ENCODE data around the gene DOK4. TPM values are rescaled to one million over a fixed set of nuclear protein-coding genes. Genes with fewer than 3 reads are reported as not detected.

Gene DOK4
- total RNA-seq, result 43.5 and 47.9 TPM in 2 replicates

DNA sequence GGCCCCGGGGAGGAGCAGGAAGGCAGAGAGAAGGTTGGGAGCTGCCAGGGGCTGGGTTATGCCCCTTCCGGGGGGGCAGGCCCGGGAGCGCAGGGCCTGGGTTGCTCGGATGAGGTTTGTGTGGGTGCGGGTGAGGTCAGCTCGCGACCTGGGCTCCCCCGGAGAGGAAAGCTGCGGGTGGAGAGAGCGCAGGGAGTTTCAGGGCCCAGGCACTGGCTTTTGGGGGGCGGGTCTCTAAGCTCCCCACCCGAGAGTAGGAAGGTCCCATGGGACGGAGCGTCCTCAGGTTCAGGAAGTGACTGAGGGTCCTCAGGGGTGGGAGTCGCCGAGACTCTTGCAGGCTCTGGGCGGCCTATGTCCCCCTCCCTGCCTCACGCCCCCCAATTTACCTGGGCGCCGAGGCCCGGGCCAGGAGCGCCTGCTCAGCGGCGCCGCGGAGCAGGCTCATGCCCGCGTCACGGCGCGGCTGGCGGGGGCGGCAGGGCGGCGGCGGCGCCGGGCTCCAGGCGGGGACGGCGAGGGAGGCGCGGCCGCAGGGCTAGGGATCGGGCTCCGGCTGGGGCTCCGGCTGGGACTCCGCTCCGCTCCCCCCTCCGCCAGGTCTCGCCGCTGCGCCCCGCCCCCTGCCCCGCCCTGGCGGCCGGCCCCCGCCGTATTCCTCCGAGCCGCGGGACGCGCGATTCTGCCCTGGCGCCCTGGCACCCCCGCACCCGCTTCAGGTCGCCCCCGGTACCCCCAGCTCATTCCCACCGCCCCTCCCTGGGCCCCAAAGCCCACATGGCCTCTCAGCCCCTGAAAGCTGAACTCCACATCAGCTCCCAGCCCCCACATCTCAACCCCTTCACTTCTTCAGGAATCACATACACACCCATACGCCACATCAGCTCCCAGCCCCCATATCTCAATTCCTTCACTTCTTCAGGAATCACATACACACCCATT is at the start of gene DOK4:
Gene DOK4, minus strand, starts transcription at position 578 of the 942 bp plus-strand sequence. CDS start 6,986 bp downstream, outside the sequence.

DNA sequence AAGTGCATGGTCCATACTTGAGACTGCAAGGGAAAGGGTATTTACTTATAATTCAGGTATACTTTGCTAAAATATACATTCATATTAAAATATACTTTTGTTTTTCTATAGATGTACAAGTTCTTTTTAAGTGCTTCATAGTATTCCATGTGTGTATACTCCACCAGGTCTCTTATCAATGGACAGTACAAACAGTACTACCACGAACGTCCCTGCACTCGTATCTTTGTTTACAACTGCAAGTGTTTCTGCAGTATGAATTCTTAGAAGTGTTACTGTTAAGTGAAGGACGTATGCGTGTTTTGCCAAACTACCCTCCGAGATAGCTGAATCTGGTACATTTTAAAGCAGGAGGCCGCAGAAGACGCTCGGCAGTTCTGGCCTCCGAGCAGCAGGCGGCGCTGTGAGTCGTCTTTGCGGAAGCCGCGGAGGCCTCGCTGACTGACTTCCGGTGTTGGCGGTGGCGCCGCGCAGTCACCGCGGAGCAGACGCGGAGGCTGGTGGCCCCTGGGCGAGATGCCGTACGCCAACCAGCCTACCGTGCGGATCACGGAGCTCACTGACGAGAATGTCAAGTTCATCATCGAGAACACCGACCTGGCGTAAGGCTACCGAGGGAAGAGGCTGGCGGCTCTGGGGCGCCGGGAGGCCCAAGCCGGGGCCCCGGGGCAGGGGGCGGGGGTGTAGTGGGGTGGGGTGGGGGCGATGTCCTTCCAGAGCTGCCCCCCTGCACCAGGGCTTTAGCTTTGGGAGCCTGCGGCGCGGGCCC is 23.9 kb downstream of the DOK4 start, which contains the start of gene POLR2C:
Gene POLR2C, plus strand, starts transcription at position 471 of the 769 bp plus-strand sequence. Its CDS starts 46 bp downstream, at position 517.

DNA sequence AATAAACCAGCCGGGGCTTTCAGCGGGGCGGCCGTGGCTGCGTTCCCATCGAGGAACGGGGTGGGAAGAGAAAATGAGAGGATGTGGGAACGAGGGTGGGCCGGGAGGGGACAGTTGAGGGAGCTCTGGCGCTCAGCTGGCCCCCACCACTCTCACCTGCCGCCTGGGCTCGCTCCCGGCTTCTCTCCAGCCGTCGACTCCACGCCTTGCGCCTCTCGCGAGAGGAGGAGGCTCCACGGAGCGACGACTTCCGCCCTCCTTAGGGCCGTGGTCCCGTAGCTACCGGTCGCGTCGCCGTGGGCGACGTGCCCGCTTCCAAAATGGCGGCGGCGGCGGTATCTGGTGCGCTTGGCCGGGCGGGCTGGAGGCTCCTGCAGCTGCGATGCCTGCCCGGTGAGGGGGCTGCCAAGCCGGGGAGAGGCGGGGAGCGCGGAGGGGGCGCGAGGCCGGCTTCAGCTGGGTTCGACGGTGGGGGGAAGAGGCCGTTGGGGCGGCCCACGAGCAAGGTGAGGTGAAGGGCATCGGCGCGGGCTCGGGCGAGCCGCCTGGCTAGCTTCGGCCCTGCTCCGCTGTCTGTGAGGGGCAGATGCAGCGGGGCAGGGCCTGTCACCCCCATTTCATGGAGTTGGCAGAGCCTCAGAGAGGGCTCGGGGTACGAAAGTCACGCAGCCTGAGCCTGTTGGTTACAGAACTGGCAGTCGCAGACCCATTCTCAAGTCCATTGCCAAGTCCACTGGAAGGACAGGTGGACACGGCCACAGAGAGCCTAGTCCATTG is 38.9 kb downstream of the DOK4 start, which contains the start of the genes CIAPIN1 and COQ9:
Gene CIAPIN1, minus strand, starts transcription at position 200 of the 777 bp plus-strand sequence. CDS start 6,457 bp downstream, outside the sequence.
Gene COQ9, plus strand, starts transcription at position 294 of the 777 bp plus-strand sequence. Its CDS starts 27 bp downstream, at position 321.

Other genes with a start within 250 kb of the DOK4 start
- 109 and 130 TPM in 2 replicates for gene ARL2BP, start 241.2 kb downstream of the DOK4 start, total RNA-seq
- gene PLLP, start 201.8 kb downstream of the DOK4 start, total RNA-seq, result not detected in 2 replicates
- gene CCL22, start 127.7 kb downstream of the DOK4 start, total RNA-seq, result not detected in 2 replicates
- 0.35 and 8.4 TPM in 2 replicates for gene CX3CL1, start 114.0 kb downstream of the DOK4 start, total RNA-seq
- not detected in 2 replicates for gene CCL17, start 81.7 kb downstream of the DOK4 start, total RNA-seq
- 33.7 and 37.7 TPM in 2 replicates for gene CIAPIN1, start 39.1 kb downstream of the DOK4 start, total RNA-seq
- gene COQ9, start 39.0 kb downstream of the DOK4 start, total RNA-seq, result 47.7 and 66.3 TPM in 2 replicates
- gene POLR2C, start 23.8 kb downstream of the DOK4 start, total RNA-seq, result 128 and 132 TPM in 2 replicates
- 16.1 and 21.0 TPM in 2 replicates for gene CCDC102A, start 50.1 kb upstream of the DOK4 start, total RNA-seq
- not detected in 2 replicates for gene ADGRG5, start 56.1 kb upstream of the DOK4 start, total RNA-seq
- gene ADGRG1, start 142.1 kb upstream of the DOK4 start, total RNA-seq, result under 0.01 TPM in 2 replicates
- not detected in 2 replicates for gene ADGRG3, start 181.8 kb upstream of the DOK4 start, total RNA-seq
- gene DRC7, start 208.3 kb upstream of the DOK4 start, total RNA-seq, result not detected in 2 replicates
- 34.6 and 40.9 TPM in 2 replicates for gene KATNB1, start 249.3 kb upstream of the DOK4 start, total RNA-seq

Measured in myometrial cell (primary cell).